Panc1 (cell line): ENCODE results near the gene THAP9. TPM values are rescaled to one million over a fixed set of nuclear protein-coding genes. Genes with fewer than 3 reads are reported as not detected.
"Not testable (repeated sequence)": the region's sequence is repeated elsewhere in the genome, so short reads cannot be mapped to it uniquely, and the experiment has no call there.

Source experiments
- ATAC-seq: fragments of 200-7000 bp; cut with Tn5 transposase; 2 replicates; pipeline ENCODE4 v1.9.1; 2020; ENCODE audit warnings: mild to moderate bottlenecking, moderate library complexity
- BruUV-seq: library from RNA; stranded (reverse); fragments of 400-500 nt; replicated peaks from 2 replicates; lab custom pipeline; 2021; lab: Mats Ljungman, UMichigan
- CTCF ChIA-PET: fragments of 300-600 bp; sonication (Branson Sonifier 250); formaldehyde crosslinking; loops from one replicate; lab custom pipeline; 2022; ENCODE audit warnings: antibody characterized with exemption; lab: Charles Lee
- POLR2A ChIA-PET: fragments of 300-600 bp; sonication (Branson Sonifier 250); formaldehyde crosslinking; loops from one replicate; lab custom pipeline; 2022; ENCODE audit warnings: antibody characterized with exemption; lab: Charles Lee
- DNase-seq: peaks from one replicate; pipeline ENCODE4 v3.0.0-alpha.2; 2010; ENCODE audit warnings: low read depth, low spot score
- H3K27ac ChIP-seq: 2 replicates; pipeline ENCODE4 v1.5.1; 2011; ENCODE audit warnings: mild to moderate bottlenecking, low read length, inconsistent platforms
- H3K27me3 ChIP-seq: fragments of 200-500 bp; sonication (Bioruptor generic); 2 replicates; pipeline ENCODE4 v1.6.0; 2014; ENCODE audit warnings: low read length, inconsistent platforms; ENCODE audit not compliant: control insufficient read depth, insufficient read depth
- H3K36me3 ChIP-seq: fragments of 200-500 bp; sonication (Bioruptor generic); 2 replicates; pipeline ENCODE4 v1.5.1; 2014; ENCODE audit warnings: inconsistent platforms, mild to moderate bottlenecking, low read length, moderate library complexity; ENCODE audit not compliant: control insufficient read depth, insufficient read depth
- H3K4me1 ChIP-seq: 2 replicates; pipeline ENCODE4 v1.5.1; 2011; ENCODE audit warnings: inconsistent platforms, mild to moderate bottlenecking, low read length, moderate library complexity; ENCODE audit not compliant: control insufficient read depth, insufficient read depth
- H3K4me3 ChIP-seq, 2 experiments: 2 replicates each; pipeline ENCODE4 v1.5.1; 2011 to 2012; ENCODE audit warnings: low read depth in 2 of 2, low read length in 2 of 2, mild to moderate bottlenecking in 2 of 2, inconsistent platforms in 1 of 2, moderate library complexity in 1 of 2
- H3K9me3 ChIP-seq: fragments of 200-500 bp; sonication (Bioruptor generic); 2 replicates; pipeline ENCODE4 v1.5.1; 2014; ENCODE audit warnings: low read depth, mild to moderate bottlenecking, inconsistent platforms, low read length, moderate library complexity; ENCODE audit not compliant: control insufficient read depth, insufficient read depth
- CTCF ChIP-seq: fragments of 450-650 bp; IDR thresholded peaks from 2 replicates; pipeline ENCODE4 v1.5.1; 2017; ENCODE audit warnings: mild to moderate bottlenecking
- POLR2AphosphoS5 ChIP-seq: IDR thresholded peaks from 2 replicates; pipeline ENCODE4 v1.6.1; 2012; ENCODE audit warnings: mild to moderate bottlenecking, low read depth, low read length, moderate library complexity
- REST ChIP-seq, 2 experiments: IDR thresholded peaks; 2 replicates each; pipeline ENCODE4 v1.6.1; 2011 to 2012; ENCODE audit warnings: low read depth in 2 of 2, control low read depth in 1 of 2, low read length in 1 of 2, mild to moderate bottlenecking in 1 of 2, moderate library complexity in 1 of 2; ENCODE audit not compliant: insufficient read depth in 1 of 2
- SIN3A ChIP-seq: IDR thresholded peaks from 2 replicates; pipeline ENCODE4 v1.6.1; 2012; ENCODE audit warnings: low read depth, mild to moderate bottlenecking, low read length, moderate library complexity, borderline replicate concordance; ENCODE audit not compliant: insufficient read depth
- TCF7L2 ChIP-seq: IDR thresholded peaks from 2 replicates; pipeline ENCODE4 v1.6.1; 2011; ENCODE audit warnings: mild to moderate bottlenecking, low read depth, low read length, inconsistent platforms
- in situ Hi-C: cut with HindIII; loops from 2 replicates; pipeline ENCODE4 v1.10.0; 2016; ENCODE audit warnings: low sequenced_read_pairs, low pct_unique_long_range_greater_than_20kb
- intact Hi-C: fragments of 100-400 bp; cut with micrococcal nuclease; formaldehyde crosslinking; loops from one replicate; pipeline ENCODE4 v1.10.0; 2022; ENCODE audit not compliant: unreplicated experiment
- total RNA-seq: library from RNA; stranded (reverse); gene quantifications from one replicate; pipeline ENCODE4 v1.2.1, GENCODE V29; 2021; ENCODE audit not compliant: unreplicated experiment

Gene THAP9
- total RNA-seq, 1 experiment from 2014 or later, result 3.0 TPM

DNA sequence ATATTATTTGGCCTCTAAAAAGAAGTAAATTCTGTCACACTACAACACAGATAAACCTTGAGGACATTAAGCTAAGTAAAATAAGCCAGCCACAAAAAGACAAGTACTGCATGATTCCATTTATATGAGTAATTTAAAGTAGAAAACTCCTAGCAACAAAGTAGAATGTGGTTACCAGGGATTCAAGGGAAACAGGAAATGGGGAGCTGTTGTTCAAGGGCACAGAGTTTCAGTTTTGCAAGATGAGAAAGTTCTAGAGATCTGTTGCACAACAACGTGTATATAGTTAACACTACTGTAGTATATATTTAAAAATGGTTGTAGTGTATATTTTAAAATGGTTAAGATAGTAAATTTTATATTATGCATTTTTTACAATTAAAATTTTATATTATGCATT, 34.9 kb upstream of the THAP9 start:
- no peak for DNase-seq

GRCh38 chr4:82866033-82866432, 34.5 kb upstream of the THAP9 start:
- H3K27me3 ChIP-seq, H3K9me3 ChIP-seq, H3K4me1 ChIP-seq, intact Hi-C loops, POLR2A ChIA-PET, H3K4me3 ChIP-seq, in situ Hi-C loops, ATAC-seq, H3K27ac ChIP-seq, BruUV-seq, DNase-seq, CTCF ChIA-PET: not testable (repeated sequence)
- peaks cover 38% of the 10 kb centered on the region for H3K36me3 ChIP-seq

More for the DNA sequence above, 34.9 kb upstream of the THAP9 start:
- TF ChIP-seq TCF7L2, result no peak
- no peak for TF ChIP-seq REST (IDR thresholded peaks at IDR 0.05; ENCODE audit: insufficient read depth in 1 of 2, low read depth in 2 of 2, low read length in 1 of 2)
- TF ChIP-seq CTCF, result no peak
- no peak for TF ChIP-seq POLR2AphosphoS5
- no peak for TF ChIP-seq SIN3A
- in situ Hi-C loops (no loop called here), intact Hi-C loops (no loop called here)
- no peaks in the 10 kb centered on the region for H3K27me3 ChIP-seq
- no peaks in the 10 kb centered on the region for H3K9me3 ChIP-seq
- ATAC-seq, result no peak
- no peak overlapping the region for H3K27ac ChIP-seq
- no peak overlapping the region for H3K4me3 ChIP-seq
- H3K36me3 ChIP-seq, result peaks cover 40% of the 10 kb centered on the region
- CTCF ChIA-PET, result no interaction called here
- H3K4me1 ChIP-seq, result peaks cover 2% of the 10 kb centered on the region; the same call in 1 of the 2 replicates
- no TSS peak for BruUV-seq
- POLR2A ChIA-PET, result no interaction called here

DNA sequence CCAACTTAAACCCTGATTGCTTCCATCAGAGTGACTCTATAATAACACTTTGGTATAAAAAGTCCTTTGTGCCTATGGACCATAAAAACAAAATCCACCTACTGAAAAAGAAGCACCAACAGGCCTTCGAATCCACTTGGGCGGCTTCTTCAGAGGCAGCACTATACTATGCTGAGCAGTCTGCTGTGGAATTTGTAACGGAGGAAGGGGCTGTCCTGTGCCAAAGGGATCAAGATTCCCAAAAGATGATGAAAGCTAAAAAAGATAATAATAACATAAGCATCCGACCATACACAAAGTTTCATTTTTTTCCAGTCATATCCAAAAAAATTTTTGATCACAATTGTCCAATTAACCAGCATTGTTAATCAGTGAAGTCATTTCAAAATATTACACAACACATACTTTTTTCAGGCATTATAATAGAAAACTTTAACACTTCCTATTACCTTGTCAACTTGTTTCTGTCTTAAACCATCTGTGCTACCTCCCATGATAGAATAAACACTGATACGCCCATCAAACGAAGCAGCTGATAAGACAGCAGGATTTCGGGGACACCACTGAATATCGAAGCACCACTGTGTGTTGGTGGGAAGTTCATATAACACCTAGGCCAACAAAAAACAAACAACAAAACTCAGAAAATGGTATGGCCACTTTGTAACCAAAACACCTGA, 33.7 kb upstream of the THAP9 start:
- Histone ChIP-seq H3K27ac (no peak overlapping the region), H3K27me3 (no peaks in the 10 kb centered on the region), H3K9me3 (no peaks in the 10 kb centered on the region), H3K4me1 (peaks cover 2% of the 10 kb centered on the region; the same call in 1 of the 2 replicates), H3K4me3 (no peak overlapping the region), H3K36me3 (peaks cover 36% of the 10 kb centered on the region)
- POLR2A ChIA-PET, result no interaction called here
- intact Hi-C loops, result no loop called here
- DNase-seq, result no peak
- no peak for ATAC-seq
- TF ChIP-seq TCF7L2 (no peak), POLR2AphosphoS5 (no peak), SIN3A (no peak), REST (IDR thresholded peaks at IDR 0.05; ENCODE audit: insufficient read depth in 1 of 2, low read depth in 2 of 2, low read length in 1 of 2) (no peak), CTCF (no peak)
- CTCF ChIA-PET, result no interaction called here
- in situ Hi-C loops, result no loop called here
- no TSS peak for BruUV-seq
